Dermis blood vessel endothelial cell (primary cell): ENCODE results near the gene GMPPB. TPM values are rescaled to one million over a fixed set of nuclear protein-coding genes. Genes with fewer than 3 reads are reported as not detected.

Experiments used
- total RNA-seq: library from RNA; depleted of rRNA; stranded (reverse); fragments of >200 nt; gene quantifications from 2 replicates; pipeline ENCODE4 v1.2.3, GENCODE V29; 2014

Gene GMPPB
- total RNA-seq, 1 donor from 2014 or later: 39.0 TPM

Other genes with a start within 250 kb of the GMPPB start
- gene BSN, start 169.5 kb downstream of the GMPPB start, total RNA-seq: under 0.01 and 0.05 TPM in 2 replicates
- gene APEH, start 49.6 kb downstream of the GMPPB start, total RNA-seq: 128 and 178 TPM in 2 replicates
- gene MST1, start 34.5 kb downstream of the GMPPB start, total RNA-seq: 2.3 and 3.7 TPM in 2 replicates
- 30.5 and 35.6 TPM in 2 replicates for gene RNF123, start 34.4 kb downstream of the GMPPB start, total RNA-seq
- 1.0 TPM in 1 of 2 replicates, not detected in the other for gene AMIGO3, start 4.3 kb downstream of the GMPPB start, total RNA-seq
- gene IP6K1, start 62.6 kb upstream of the GMPPB start, total RNA-seq: 57.3 and 89.1 TPM in 2 replicates
- not detected in 2 replicates for gene CDHR4, start 75.9 kb upstream of the GMPPB start, total RNA-seq
- 14.0 and 28.8 TPM in 2 replicates for gene INKA1, start 79.3 kb upstream of the GMPPB start, total RNA-seq
- gene UBA7, start 90.0 kb upstream of the GMPPB start, total RNA-seq: 44.2 and 58.5 TPM in 2 replicates
- gene TRAIP, start 132.6 kb upstream of the GMPPB start, total RNA-seq: 2.0 and 3.9 TPM in 2 replicates
- gene CAMKV, start 146.0 kb upstream of the GMPPB start, total RNA-seq: not detected in 2 replicates
- 0.34 and 0.65 TPM in 2 replicates for gene MST1R, start 179.9 kb upstream of the GMPPB start, total RNA-seq
- gene MON1A, start 205.9 kb upstream of the GMPPB start, total RNA-seq: 14.6 and 16.3 TPM in 2 replicates
- gene RBM6, start 216.2 kb upstream of the GMPPB start, total RNA-seq: 34.4 and 60.4 TPM in 2 replicates